HG03469 (cell line): ENCODE data around the gene TAAR6.
"Not testable (repeated sequence)": the region's sequence is repeated elsewhere in the genome, so short reads cannot be mapped to it uniquely, and the experiment has no call there.

ENCODE experiments used
- ATAC-seq: cut with Tn5 transposase; IDR thresholded peaks from one replicate; pipeline ENCODE4 v1.9.1; 2021; ENCODE audit warnings: mild to moderate bottlenecking, moderate library complexity, moderate number of reproducible peaks; ENCODE audit not compliant: unreplicated experiment

Gene TAAR6

DNA sequence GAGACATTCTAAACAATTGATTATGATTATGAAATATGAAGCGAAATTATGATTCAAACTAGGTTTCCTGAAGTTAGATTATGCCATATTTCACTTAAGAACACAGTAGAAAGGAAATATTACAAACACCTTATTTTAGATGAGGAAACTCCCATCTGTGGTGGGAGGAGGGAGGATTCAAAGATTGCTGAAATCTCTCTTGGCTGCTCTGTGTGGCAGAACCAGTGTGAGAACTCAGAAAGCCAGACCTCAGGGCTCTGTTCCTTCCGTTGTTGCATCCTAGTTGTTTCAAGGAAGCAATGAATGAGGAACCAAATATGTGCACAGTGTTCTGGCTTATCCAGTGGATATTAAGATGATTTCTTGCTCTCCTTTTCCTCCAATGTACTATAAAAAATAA, 17.3 kb downstream of the TAAR6 start:
- no peak for ATAC-seq

DNA sequence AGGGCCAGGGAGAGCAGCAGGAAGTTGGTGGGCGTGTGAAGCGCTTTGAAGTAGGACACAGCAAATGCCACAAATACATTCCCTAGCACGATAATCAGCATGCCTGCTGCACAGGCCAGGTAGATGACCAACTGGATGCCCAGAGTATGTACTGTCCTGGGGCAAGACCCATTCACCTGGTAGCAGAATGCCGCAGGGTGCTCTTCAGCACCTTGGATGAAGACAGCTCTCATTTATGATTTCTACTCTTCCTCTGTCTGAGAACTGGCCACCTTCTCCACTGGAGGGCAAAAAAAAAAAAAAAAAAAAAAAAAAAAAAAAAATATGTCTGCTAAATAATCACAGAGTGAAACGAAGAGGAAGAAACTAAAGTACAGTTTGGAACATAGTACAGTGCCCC, 19.3 kb downstream of the TAAR6 start, which contains the start of gene TAAR5:
TAAR5 (minus strand) TSS at position 288 of the 400 bp plus-strand sequence; CDS start at position 233, 55 bp downstream.
- ATAC-seq, result no peak

DNA sequence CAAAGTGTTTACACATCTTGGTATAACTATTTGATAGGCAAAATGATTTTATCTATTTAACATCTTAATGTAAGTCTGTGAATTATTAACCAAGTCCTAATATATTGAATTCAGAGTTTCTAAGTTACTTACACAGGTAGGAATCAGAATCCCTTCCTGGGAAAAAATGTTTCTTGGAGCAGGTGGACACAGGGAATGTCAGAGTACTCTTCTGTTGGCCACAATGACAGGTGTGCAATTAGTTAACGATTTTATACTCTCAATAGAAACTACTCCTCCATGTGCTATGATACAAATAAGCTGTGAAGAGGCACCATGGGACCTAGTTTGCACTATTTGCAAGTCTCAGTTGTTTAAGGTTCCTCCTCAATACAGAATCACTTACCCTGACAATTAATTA, 20.2 kb downstream of the TAAR6 start:
- no peak for ATAC-seq

DNA sequence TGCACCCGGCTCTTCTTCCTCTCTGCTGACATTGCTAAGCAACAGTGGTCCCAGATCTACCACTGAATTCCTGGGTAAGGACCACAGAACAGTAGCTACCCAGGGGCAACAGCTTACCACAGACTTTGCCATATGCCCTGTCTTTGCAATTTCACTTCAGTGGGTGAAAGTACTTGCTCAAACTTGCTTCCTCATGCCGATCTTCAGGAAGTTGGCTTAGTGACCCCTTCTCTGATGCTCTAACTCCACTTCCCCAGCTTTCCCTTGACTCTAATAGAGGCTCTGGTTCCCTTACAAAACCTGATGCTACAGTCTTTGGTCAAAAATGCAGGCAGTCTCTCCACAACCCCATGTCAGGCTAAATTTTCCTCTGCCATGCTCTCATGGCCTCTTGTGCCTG, 22.7 kb downstream of the TAAR6 start:
- ATAC-seq, result no peak

DNA sequence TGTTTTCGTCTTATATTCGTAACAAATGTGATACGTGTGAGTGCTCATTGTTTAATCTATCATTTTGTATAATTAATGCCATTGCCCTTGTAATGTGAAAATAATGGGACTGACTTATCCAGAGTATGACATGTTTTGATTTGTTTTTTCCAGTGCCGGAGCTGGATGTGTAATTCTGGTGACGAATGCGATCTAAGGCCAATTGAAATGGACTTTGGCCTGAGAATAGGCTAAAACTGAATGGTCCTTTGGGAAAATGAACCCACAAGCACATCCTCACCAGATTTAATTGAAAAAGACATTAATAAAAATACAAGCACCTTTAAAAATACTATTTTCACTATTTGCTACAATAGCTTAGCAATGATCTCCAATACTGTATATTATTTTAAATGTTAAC, 26.1 kb downstream of the TAAR6 start:
- ATAC-seq, result no peak

DNA sequence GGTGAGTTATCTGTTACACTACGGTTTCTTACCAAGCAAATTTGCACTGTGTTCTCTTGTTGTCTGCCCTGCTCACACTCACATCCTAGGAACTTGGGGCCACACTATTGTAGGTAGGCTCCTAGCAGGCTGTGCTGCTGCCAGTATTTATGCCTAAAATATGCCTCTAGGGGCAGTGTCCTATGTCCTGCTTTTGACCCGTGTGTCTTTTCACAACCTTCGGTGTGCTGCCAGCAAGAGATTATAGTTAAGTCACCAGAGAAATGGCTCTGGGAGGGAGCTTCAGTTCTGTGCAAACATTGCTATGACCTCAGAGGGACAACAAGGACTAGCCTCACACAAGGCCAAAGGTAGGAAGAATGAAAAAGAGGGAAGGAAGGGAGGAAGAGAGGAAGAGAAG, 28.4 kb downstream of the TAAR6 start:
- peak; percentile 67 for ATAC-seq

DNA sequence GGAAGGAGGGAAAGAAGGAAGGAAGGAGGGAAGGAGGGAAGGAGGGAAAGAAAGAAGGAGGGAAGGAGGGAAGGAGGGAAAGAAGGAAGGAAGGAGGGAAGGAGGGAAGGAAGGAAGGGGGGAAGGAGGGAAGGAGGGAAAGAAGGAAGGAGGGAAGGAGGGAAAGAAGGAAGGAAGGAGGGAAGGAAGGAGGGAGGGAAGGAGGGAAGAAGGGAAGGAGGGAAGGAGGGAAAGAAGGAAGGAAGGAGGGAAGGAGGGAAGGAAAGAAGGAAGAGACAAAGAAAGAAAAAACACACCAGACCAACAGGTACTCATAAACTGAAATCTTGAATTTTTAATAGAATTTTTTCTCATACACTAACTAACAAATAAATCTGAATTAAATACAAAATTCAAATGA, 30.8 kb downstream of the TAAR6 start:
- ATAC-seq, result not testable (repeated sequence)

DNA sequence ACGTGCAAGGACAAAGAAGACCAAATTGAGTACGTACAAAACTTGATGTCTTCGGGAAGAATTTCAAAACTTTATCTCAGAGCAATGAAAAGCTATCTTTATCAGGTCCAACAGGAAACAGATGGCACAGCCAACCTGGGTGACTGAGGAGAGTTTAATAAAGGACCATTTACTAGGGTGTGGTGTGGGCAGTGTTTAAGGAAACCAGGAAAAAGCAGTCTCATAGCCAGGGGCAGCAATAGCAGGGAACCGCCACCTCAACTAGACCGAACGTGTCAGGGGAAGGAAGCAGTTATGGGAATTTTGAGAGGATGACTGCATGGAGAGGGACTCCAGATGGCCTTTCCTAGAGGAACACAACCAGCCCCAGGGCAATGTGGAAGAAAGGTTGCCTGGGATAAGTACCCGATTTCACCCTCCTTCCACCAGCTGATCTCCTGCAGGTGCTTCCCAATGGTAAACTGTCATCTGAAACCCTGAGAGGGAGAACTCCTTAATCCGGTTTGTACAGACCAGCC, 34.6 kb downstream of the TAAR6 start:
- no peak for ATAC-seq

DNA sequence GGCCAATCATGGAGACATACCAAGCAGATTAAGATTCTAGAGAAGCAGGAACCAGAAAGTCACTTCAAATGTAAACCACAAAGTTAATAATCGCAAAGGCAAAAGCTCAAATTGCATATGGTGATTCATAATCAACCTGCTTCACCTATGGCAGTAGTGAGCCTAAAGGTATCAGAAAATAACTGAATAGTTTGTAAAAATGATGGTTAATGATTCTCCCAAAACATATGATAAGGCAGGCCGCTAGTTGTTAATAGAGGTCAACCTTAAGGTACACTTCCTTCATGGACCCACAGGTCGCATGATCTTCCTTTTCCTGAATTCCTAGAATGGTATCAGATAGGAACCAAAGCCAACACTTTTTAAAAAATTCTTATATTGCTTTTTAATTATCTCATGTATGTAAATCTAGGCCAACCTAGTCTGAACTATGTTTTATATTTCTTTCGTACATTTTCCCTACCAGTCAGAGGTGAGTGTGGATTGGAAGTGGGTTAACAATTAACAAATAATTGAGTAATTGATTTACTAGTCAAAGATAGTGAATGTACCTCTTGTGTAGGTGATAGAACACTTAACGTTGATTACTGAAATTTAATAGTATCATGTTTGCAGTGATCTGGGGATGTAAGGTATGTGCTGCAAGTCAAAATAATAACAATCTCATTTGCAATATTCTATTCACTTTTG, 37.6 kb downstream of the TAAR6 start:
- ATAC-seq, result no peak

DNA sequence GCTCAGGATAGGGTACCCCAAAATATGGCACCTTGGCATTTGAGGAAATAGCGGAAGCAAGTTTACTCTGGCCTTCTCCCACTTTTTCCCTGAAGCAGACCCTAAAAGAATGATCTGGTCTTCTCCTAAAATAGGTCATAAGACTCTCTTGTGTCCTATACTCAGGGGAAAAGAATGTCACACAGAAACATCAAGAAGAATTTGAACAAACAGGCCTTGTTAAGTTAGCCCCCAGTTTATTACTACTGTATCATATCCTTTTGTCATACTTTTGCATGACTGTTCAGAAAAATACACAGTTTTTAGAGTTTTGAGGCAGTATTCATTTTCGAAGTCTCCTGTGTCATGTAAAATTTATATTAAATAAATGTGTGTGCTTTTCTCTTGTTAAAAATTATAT, 41.5 kb downstream of the TAAR6 start:
- ATAC-seq, result no peak

DNA sequence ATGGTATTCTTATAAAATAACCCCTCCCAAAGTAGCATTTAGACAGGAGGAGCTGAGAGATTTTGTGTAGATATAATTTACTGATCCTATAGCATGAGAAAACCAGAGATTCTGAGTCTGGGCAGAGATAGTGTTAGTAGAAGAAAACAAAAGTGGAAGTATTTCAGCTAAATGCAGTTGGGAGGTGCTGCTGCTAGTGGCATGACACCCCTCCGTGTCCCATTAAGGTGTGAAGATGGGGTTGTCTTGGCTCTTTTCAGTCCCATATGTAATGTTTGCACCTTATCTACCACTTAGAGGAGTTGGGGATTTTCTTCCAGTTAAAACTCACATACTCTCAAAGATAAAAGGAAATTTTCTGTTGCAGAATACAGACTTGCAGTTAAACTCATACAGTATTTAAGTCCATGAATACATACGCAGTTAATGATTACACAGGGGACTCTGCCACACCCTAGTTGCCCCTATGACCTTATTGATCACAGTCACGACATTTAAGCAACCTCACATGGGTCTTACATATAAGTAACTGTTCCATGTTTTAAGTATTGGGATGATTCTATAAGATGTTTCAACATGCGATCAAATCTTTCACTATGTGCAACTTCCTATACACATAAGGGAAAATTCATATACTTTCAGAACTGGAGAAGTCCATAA, 42.5 kb downstream of the TAAR6 start:
- no peak for ATAC-seq

DNA sequence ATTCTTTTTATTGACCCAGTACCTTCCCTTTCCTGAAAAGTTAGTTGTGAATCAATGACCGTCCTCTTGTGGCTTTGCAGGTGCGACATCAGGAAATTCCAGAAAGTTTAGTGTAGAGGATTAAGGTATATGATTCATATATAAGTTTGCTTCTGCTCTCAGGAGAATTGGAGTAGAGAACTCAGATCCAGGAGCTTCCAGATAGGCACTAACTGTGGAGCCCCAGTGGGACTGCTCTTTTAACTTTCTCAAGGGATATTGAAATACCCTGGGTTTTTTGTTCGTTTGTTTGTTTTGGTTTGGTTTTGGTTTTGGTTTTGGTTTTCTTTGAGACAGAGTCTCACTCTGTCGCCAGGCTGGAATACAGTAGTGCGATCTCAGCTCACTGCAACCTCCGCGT, 44.4 kb downstream of the TAAR6 start:
- ATAC-seq, result peak; percentile 46

DNA sequence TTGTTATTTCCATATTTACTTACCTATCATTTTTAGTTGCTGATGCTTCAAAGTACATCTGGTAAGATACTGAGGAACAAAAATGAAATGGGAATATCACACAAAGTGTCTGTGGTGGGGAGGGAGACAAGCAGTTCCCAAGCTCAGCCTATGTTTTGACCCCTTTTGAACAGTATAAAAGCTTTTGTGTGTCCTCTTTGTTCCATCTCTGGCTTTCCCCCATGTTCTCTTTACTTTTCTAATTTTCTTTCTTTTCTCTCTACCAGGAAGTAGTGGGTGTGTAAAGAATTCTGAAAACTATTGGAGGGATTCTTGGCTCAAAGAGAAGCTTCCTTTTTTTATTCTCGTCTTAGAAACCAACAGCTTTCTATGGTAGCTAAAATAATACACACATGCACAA, 46.6 kb downstream of the TAAR6 start:
- ATAC-seq, result no peak
